Peyer's patch (tissue), 4 donors: Measurements from ENCODE around the gene EPC1. TPM values are rescaled to one million over a fixed set of nuclear protein-coding genes. Genes with fewer than 3 reads are reported as not detected.
"Not testable (repeated sequence)": the region's sequence is repeated elsewhere in the genome, so short reads cannot be mapped to it uniquely, and the experiment has no call there.

Experiments used
- DNase-seq, 3 donors: peaks; one replicate each; pipeline ENCODE4 v3.0.0-alpha.2; 2017 to 2019
- H3K27ac ChIP-seq, 4 donors: fragments of 200-600 bp; sonication (generic); one replicate each; pipeline ENCODE4 v1.5.1; 2016 to 2019
- H3K27me3 ChIP-seq, 2 donors: fragments of 200-600 bp; sonication (generic); one replicate each; pipeline ENCODE4 v1.5.1; 2019
- H3K36me3 ChIP-seq, 3 donors: fragments of 200-600 bp; sonication (generic); one replicate each; pipeline ENCODE4 v1.5.1; 2016 to 2019
- H3K4me1 ChIP-seq, 4 donors: fragments of 200-600 bp; sonication (generic); one replicate each; pipeline ENCODE4 v1.5.1; 2016 to 2019
- H3K4me3 ChIP-seq, 4 donors: fragments of 200-600 bp; sonication (generic); 1 replicate in 3 of 4; 2 replicates in 1 of 4; pipeline ENCODE4 v1.5.1; 2016 to 2019; ENCODE audit warnings: mild to moderate bottlenecking in 1 of 4
- H3K9me3 ChIP-seq, 4 donors: fragments of 200-600 bp; sonication (generic); one replicate each; pipeline ENCODE4 v1.5.1; 2016 to 2019; ENCODE audit warnings: mild to moderate bottlenecking in 1 of 4
- CTCF ChIP-seq, 6 experiments: fragments of 450-650 bp in 4 of 6; fragments of 200-600 bp in 2 of 6; sonication (generic) in 1 of 6; IDR thresholded peaks; one replicate each; pipeline ENCODE4 v1.5.1; 2017 to 2019; ENCODE audit warnings: antibody characterized with exemption in 6 of 6, mild to moderate bottlenecking in 3 of 6, moderate library complexity in 1 of 6
- POLR2A ChIP-seq, 2 donors: fragments of 450-650 bp; IDR thresholded peaks; one replicate each; pipeline ENCODE4 v1.5.1; 2017; ENCODE audit warnings: antibody characterized with exemption in 2 of 2, mild to moderate bottlenecking in 2 of 2, moderate library complexity in 2 of 2
- total RNA-seq, 4 donors: library from RNA; depleted of rRNA; stranded (reverse); fragments of >200 nt; gene quantifications; one replicate each; pipeline ENCODE4 v1.1.0, GENCODE V29; 2016

The EPC1 gene
- total RNA-seq, 4 donors from 2014 or later = 41.5 to 77.6 (median 49.0) TPM

- TF ChIP-seq CTCF (IDR thresholded peaks at IDR 0.05) (no peak), POLR2A (IDR thresholded peaks at IDR 0.05) (no peak)
- no peaks in the 10 kb centered on the region for H3K27me3 ChIP-seq
- H3K4me3 ChIP-seq = no peak overlapping the region
- DNase-seq = no peak
- H3K36me3 ChIP-seq = peaks cover 0 to 11% (median 0%) of the 10 kb centered on the region in 3 donors
- H3K4me1 ChIP-seq = no peaks in the 10 kb centered on the region
- H3K27ac ChIP-seq = no peak overlapping the region
- no peaks in the 10 kb centered on the region for H3K9me3 ChIP-seq
These were observed 83.7 kb downstream of the EPC1 start for GRCh38 chr10:32263300-32263699.

- Histone ChIP-seq H3K36me3 (no peaks in the 10 kb centered on the region), H3K27ac (no peak overlapping the region), H3K27me3 (no peaks in the 10 kb centered on the region), H3K4me3 (no peak overlapping the region), H3K9me3 (no peaks in the 10 kb centered on the region), H3K4me1 (no peaks in the 10 kb centered on the region)
- TF ChIP-seq POLR2A (IDR thresholded peaks at IDR 0.05) = no peak
- no peak for TF ChIP-seq CTCF (IDR thresholded peaks at IDR 0.05)
- no peak for DNase-seq
These were observed 87.4 kb downstream of the EPC1 start for GRCh38 chr10:32259551-32259950.

- no peaks in the 10 kb centered on the region for H3K36me3 ChIP-seq
- TF ChIP-seq CTCF (IDR thresholded peaks at IDR 0.05) (peak; percentile 84 to 91 (median 89)), POLR2A (IDR thresholded peaks at IDR 0.05) (no peak)
- no peaks in the 10 kb centered on the region for H3K9me3 ChIP-seq
- no peaks in the 10 kb centered on the region for H3K4me1 ChIP-seq
- no peaks in the 10 kb centered on the region for H3K27me3 ChIP-seq
- peak; percentile 72 to 89 (median 74) for DNase-seq
- H3K27ac ChIP-seq = no peak overlapping the region
- H3K4me3 ChIP-seq = no peak overlapping the region
These were observed 90.1 kb downstream of the EPC1 start for GRCh38 chr10:32256613-32257437.

- Histone ChIP-seq H3K9me3 (no peaks in the 10 kb centered on the region), H3K27ac (no peak overlapping the region), H3K4me1 (no peaks in the 10 kb centered on the region), H3K4me3 (no peak overlapping the region), H3K27me3 (no peaks in the 10 kb centered on the region), H3K36me3 (no peaks in the 10 kb centered on the region)
- no peak for TF ChIP-seq POLR2A (IDR thresholded peaks at IDR 0.05)
- no peak for TF ChIP-seq CTCF (IDR thresholded peaks at IDR 0.05)
- DNase-seq = no peak
These were observed 93.1 kb downstream of the EPC1 start for GRCh38 chr10:32253821-32254220.

- no peak overlapping the region for H3K27ac ChIP-seq
- no peaks in the 10 kb centered on the region for H3K36me3 ChIP-seq
- no peaks in the 10 kb centered on the region for H3K9me3 ChIP-seq
- H3K4me1 ChIP-seq = no peaks in the 10 kb centered on the region
- TF ChIP-seq CTCF (IDR thresholded peaks at IDR 0.05) (no peak), POLR2A (IDR thresholded peaks at IDR 0.05) (no peak)
- DNase-seq = peak in 1 of 3 donors; percentile 77
- no peaks in the 10 kb centered on the region for H3K27me3 ChIP-seq
- H3K4me3 ChIP-seq = no peak overlapping the region
These were observed 93.7 kb downstream of the EPC1 start for GRCh38 chr10:32253276-32253675.

- not testable (repeated sequence) for H3K4me1 ChIP-seq, H3K27me3 ChIP-seq
These were observed 96.5 kb downstream of the EPC1 start for GRCh38 chr10:32250489-32250888.

More at GRCh38 chr10:32250489-32250888, 96.5 kb downstream of the EPC1 start:
- not testable (repeated sequence) for H3K4me3 ChIP-seq, H3K27ac ChIP-seq, DNase-seq, H3K9me3 ChIP-seq, H3K36me3 ChIP-seq
